Renal cortex interstitium (tissue), 11 donors: ENCODE data around the gene CFAP141. TPM values are rescaled to one million over a fixed set of nuclear protein-coding genes. Genes with fewer than 3 reads are reported as not detected.
A peak's percentile ranks its signal among the peaks of the same experiment; 100 is the strongest.

ENCODE experiments used
- DNase-seq, 11 donors: peaks; one replicate each; pipeline ENCODE4 v3.0.0-alpha.2; 2013; ENCODE audit warnings: low read depth in 9 of 11, low spot score in 4 of 11; ENCODE audit errors: extremely low read depth in 1 of 11
- polyA plus RNA-seq, 3 donors: library from polyadenylated mRNA; unstranded; fragments of 120-200 nt; gene quantifications; one replicate each; pipeline ENCODE4 v1.2.1, GENCODE V29; 2013; ENCODE audit not compliant: insufficient read length in 3 of 3

Gene CFAP141
- polyA plus RNA-seq, 3 donors: not detected

DNA sequence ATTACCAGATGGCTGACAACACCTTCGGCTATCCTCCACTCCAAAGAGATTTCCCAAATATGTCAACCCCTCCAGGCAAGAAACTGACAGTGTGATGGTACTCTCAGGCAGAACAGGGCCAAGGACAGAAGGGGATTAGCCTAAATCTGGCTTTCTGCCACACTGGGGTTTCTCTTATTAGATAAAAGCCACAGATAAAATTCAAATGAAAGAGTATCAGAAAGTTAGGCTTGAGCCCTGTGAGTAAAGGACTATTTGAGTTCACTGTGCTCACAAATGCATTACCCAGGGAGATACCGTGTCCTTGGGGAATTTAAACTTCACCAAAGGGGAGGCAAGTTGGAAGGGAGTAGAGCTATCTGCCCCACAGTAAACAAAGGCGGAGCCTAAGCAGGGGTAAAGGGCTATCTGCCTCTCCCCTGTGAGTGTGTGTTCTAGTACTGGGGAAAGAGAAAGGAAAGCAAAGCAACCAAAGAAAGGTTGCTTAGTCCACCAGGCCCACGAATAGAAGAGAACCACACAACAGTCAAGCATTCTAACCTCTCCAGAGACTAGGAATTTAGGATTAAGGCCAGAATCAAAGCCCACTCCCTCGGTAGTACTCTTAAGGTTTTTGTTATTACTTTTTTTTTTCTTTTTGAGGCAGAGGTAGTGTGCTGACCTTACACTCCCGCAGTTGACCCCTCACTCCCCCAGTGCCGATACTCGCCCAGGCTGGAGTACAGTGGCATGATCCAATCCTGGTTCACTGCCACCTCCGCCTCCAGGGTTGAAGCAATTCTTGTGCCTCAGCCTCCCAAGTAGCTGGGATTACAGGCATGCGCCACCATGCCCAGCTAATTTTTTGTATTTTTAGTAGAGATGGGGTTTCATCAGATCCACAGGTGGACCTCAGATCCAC lies 27.0 kb downstream of the CFAP141 start:
- no peak for DNase-seq

- no peak for DNase-seq
Measured at GRCh38 chr1:154178013-154178412, 28.1 kb downstream of the CFAP141 start.

DNA sequence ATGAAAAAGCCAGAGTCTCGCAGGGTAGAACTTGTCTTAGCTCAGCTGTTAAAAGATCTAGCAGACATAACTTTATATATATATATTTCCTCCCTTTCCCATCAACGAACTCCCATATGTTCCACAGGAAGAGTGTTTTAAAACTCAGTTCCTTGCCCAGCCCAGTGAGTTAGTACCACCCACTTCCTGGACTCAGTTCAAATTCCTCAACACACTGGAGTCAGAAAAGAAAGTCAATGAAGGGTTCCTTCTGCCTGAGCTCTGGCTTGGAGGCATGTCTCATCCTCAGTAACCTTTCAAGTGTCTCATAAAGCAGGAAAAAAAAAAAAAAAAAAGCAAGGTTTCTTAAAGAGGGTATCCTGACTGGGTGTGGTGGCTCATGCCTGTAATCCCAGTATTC lies 29.8 kb downstream of the CFAP141 start:
- DNase-seq: peak in 3 of 11 donors; percentile 26 to 58 (median 51)

DNA sequence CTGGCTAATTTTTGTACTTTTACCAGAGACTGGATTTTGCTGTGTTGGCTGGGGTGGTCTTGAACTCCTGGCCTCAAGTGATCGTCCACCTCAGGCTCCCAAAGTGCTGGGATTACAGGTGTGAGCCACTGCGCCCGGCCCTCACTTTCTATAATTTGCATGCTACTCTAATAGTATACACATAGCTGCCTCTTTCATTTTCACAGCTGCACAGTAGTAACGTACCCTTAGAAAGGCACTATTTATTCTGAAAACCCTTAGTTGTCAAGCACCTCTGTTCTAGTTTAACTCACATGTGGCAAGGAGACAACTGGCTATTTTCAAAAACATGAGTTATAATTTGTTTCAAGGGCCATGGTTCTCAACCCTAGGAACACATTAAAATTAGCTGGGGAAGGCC lies 31.5 kb downstream of the CFAP141 start:
- DNase-seq: no peak

DNA sequence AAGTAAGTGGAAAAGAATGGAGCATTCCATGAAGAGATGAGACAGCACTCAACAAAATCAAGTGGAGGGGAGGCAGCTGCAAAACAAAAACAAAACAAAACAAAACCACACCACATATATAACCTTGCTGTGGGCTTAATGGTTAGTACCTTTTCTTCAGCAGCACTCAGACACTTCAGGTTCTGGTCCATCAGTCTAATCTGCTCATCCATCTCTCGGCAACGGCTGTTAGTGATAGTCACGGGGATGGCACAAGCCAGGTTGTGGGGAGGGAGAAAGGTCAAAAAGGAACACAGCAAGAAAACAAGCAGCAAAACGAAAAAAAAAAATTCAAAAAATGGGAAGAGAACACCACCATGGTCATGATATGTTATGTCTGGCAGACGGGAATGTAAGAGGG lies 34.3 kb downstream of the CFAP141 start:
- no peak for DNase-seq

- DNase-seq: no peak
Measured at GRCh38 chr1:154171223-154171583, 34.9 kb downstream of the CFAP141 start.

DNA sequence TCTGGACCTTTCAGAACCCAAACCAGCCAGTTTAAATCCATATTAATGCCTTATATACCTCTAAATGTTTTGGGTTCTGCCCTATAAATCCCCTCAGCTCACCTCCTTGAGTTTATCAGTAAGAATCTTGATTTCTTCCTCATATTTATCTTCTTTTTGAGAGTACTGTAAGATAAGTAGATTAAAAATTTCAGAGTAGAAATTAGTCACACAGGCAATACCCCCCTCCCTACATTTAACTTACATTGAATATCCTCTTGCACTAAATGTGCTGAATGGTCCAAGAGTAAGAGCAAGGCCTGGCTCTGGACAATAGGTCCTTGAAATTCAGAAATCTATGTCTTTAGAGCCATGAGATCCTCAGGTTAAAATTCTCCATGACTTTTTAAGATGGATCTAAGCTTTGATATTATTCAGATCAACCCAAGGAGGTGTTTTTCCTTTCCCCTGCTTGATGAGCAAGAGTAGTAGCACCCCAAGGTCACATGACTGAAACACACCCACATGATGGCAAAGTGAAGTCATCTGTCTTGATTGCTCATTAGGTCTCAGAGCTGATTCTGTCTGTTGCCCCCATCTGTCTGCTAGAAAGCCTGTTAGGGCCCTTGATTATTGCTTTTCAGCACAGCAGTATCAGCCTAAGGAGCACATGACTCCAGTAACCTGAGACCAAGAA lies 35.4 kb downstream of the CFAP141 start:
- DNase-seq: no peak

DNA sequence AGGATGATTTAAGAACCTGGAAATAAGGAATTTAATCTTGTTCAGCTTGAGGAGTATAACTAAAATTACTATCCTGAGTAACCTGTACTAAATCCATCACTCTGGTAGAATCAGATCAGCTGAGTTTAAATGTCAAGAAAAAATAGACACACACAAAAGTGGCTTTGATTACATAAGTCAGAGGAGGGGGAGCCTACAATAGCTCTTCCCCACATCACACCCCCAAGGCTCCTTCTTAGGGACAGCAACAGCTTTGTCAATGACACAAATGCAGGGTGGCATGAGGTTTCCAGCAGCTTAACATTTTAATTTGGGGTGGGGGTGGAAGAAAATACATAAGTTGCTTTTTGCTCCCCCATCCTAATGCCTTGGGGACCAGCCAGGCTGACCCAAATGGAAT lies 38.7 kb downstream of the CFAP141 start:
- DNase-seq: no peak

DNA sequence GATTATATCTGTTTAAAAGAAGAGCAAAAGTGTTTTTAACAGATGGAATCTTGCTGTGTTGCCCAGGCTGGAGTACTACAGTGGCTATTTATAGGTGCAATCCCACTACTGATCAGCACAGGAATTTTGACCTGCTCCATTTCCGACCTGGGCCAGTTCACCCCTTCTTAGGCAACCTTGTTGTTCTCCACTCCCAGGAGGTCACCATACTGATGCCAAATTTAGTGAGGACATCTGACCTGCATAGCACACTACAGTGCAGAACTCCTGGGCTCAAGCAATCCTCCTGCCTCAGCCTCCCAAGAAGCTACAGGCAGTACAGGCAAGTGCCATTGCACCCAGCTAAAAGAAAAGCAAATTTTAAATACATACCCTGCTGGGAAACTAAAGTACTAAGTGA lies 39.9 kb downstream of the CFAP141 start:
- no peak for DNase-seq

- no peak for DNase-seq
Measured at GRCh38 chr1:154159554-154159953, 46.6 kb downstream of the CFAP141 start.

GRCh38 chr1:154158307-154159125 lies 47.6 kb downstream of the CFAP141 start:
- no peak for DNase-seq

DNA sequence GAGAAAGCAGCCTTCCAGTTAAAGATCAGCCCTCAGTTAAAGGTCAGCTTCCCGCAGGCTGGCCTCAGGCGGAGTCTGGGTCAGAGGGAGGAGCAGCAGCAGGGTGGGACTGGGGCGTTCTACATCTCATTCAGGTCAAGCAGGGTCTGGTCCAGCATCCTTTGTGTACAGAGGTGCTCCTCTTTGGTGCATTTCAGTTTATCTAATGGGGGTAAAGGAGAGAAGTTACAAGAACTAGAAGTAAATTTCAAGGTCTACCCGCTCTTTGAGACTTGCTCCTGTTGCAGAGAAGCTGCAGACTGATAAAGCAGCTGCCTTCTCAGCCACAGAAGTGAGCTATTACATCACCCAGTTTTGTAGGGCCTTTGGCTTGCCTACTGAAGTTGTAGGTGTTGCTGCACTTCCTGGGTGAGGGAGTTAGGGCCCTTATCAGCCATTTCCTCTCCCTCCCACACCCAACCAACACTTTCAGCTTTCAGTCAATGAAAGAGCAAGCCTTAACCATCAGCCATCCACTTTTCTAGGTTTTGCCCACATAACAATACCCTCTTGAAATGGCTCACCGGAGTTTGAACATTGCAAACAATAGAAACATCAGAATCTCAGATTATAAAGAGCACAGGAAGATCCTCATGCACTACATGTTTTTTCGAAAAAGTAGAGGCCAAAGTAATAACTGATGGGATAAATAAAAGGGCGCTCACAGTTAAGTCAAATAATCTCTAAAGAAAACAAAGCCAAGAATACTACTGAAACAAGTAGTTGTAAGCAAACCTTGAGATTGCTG lies 48.4 kb downstream of the CFAP141 start:
- no peak for DNase-seq

DNA sequence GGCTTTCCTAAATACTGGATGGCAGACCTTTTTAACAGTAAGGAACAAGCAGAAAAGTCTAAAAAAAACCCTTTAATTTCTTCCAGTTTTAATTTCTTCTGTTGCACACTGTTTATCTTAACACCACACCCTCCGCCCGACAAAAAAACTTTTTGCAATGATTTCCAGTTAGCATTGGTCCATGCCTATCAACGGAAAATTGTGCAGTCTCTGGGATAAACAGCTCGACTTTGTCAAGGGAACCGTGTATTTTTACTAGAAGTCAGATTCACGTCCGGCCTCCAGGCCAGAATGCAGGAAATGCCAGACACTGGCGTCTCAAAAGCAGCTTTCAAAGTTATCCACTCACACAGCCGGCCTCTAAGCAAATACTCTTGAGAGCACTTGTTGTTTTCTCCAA lies 50.9 kb downstream of the CFAP141 start:
- peak in 9 of 11 donors; percentile 9 to 49 (median 36) for DNase-seq

GRCh38 chr1:154154534-154155191 lies 51.5 kb downstream of the CFAP141 start, which contains the start of gene NUP210L:
TSS of gene NUP210L (minus strand) at chr1:154155073.
- DNase-seq: peak in 6 of 11 donors; percentile 9 to 23 (median 14)

- DNase-seq: no peak
Measured at GRCh38 chr1:154154053-154154452, 52.1 kb downstream of the CFAP141 start.

DNA sequence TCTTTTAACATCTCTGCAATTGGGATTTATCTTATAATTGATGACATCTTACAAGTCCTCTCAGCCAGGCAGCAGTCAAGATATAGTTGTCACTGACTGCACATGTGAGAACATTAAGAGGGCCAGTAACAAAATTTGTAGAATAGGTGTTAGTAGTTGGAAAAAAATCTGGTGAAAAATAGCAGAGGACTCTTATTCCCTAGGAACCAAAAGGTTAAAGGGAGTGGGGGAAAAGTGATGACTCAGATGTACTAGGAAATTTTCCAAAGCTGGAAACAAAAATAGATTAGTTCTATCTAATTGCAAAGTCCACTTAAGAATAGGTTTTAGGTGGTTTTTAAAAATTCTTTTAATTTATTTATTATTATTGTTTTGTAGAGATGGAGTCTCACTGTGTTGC lies 54.8 kb downstream of the CFAP141 start:
- no peak for DNase-seq
